Osteocyte (in vitro differentiated cells): ENCODE results near the gene ZNF80. TPM values are rescaled to one million over a fixed set of nuclear protein-coding genes. Genes with fewer than 3 reads are reported as not detected.

Experiments
- DNase-seq: peaks from one replicate; pipeline ENCODE4 v3.0.0; 2021; ENCODE audit warnings: mixed read lengths; ENCODE audit not compliant: unreplicated experiment; ENCODE audit errors: extremely low spot score
- H3K27ac Mint-ChIP-seq: one replicate; pipeline ENCODE4 v1.8.0; 2021; ENCODE audit warnings: mild to moderate bottlenecking, mixed read lengths; ENCODE audit not compliant: unreplicated experiment
- H3K27me3 Mint-ChIP-seq: one replicate; pipeline ENCODE4 v1.8.0; 2021; ENCODE audit warnings: mixed read lengths; ENCODE audit not compliant: unreplicated experiment
- H3K36me3 Mint-ChIP-seq: one replicate; pipeline ENCODE4 v1.8.0; 2021; ENCODE audit warnings: mixed read lengths; ENCODE audit not compliant: unreplicated experiment
- H3K4me1 Mint-ChIP-seq: one replicate; pipeline ENCODE4 v1.8.0; 2021; ENCODE audit warnings: mixed read lengths; ENCODE audit not compliant: unreplicated experiment
- H3K4me3 Mint-ChIP-seq: one replicate; pipeline ENCODE4 v1.8.0; 2021; ENCODE audit warnings: mild to moderate bottlenecking, moderate library complexity, mixed read lengths; ENCODE audit not compliant: unreplicated experiment
- H3K9me3 Mint-ChIP-seq: one replicate; pipeline ENCODE4 v1.8.0; 2021; ENCODE audit warnings: mixed read lengths; ENCODE audit not compliant: unreplicated experiment
- CTCF ChIP-seq: fragments of 200-600 bp; sonication (generic); IDR thresholded peaks from 2 replicates; pipeline ENCODE4 v1.5.0; 2021; ENCODE audit warnings: antibody characterized with exemption, mild to moderate bottlenecking, moderate library complexity
- total RNA-seq: library from RNA; stranded (reverse); gene quantifications from 2 replicates; pipeline ENCODE4 v1.2.1, GENCODE V29; 2021

Gene ZNF80
- total RNA-seq, 1 donor from 2014 or later: not detected

GRCh38 chr3:114272271-114272670 lies 34.9 kb upstream of the ZNF80 start:
- Mint-ChIP-seq H3K27ac (no peak overlapping the region), H3K27me3 (no peaks in the 10 kb centered on the region), H3K9me3 (peaks cover 43% of the 10 kb centered on the region), H3K4me3 (no peak overlapping the region), H3K36me3 (no peaks in the 10 kb centered on the region), H3K4me1 (no peaks in the 10 kb centered on the region)
- DNase-seq: no peak
- no peak for TF ChIP-seq CTCF

GRCh38 chr3:114270019-114270418 lies 32.6 kb upstream of the ZNF80 start:
- no peak for TF ChIP-seq CTCF
- no peak for DNase-seq
- Mint-ChIP-seq H3K27me3 (no peaks in the 10 kb centered on the region), H3K4me1 (no peaks in the 10 kb centered on the region), H3K36me3 (no peaks in the 10 kb centered on the region), H3K4me3 (no peak overlapping the region), H3K9me3 (peaks cover 37% of the 10 kb centered on the region), H3K27ac (no peak overlapping the region)

GRCh38 chr3:114260152-114260551 lies 22.8 kb upstream of the ZNF80 start:
- TF ChIP-seq CTCF: no peak
- no peak overlapping the region for H3K4me3 Mint-ChIP-seq
- H3K27me3 Mint-ChIP-seq: peaks cover 7% of the 10 kb centered on the region
- H3K27ac Mint-ChIP-seq: no peak overlapping the region
- H3K4me1 Mint-ChIP-seq: no peaks in the 10 kb centered on the region
- no peaks in the 10 kb centered on the region for H3K36me3 Mint-ChIP-seq
- H3K9me3 Mint-ChIP-seq: peaks cover 30% of the 10 kb centered on the region
- no peak for DNase-seq

- Mint-ChIP-seq H3K4me3 (no peak overlapping the region), H3K4me1 (no peaks in the 10 kb centered on the region), H3K36me3 (no peaks in the 10 kb centered on the region), H3K27ac (no peak overlapping the region), H3K9me3 (peaks cover 27% of the 10 kb centered on the region), H3K27me3 (peaks cover 7% of the 10 kb centered on the region)
- no peak for TF ChIP-seq CTCF
- DNase-seq: no peak
These were observed 22.2 kb upstream of the ZNF80 start for GRCh38 chr3:114259566-114259965.

- Mint-ChIP-seq H3K27me3 (no peaks in the 10 kb centered on the region), H3K4me1 (no peaks in the 10 kb centered on the region), H3K27ac (no peak overlapping the region), H3K9me3 (peaks cover 7% of the 10 kb centered on the region), H3K36me3 (no peaks in the 10 kb centered on the region), H3K4me3 (no peak overlapping the region)
- DNase-seq: no peak
- no peak for TF ChIP-seq CTCF
These were observed 16.1 kb upstream of the ZNF80 start for GRCh38 chr3:114253505-114253904.
